ENCODE results near the gene RAD23A.

DNA sequence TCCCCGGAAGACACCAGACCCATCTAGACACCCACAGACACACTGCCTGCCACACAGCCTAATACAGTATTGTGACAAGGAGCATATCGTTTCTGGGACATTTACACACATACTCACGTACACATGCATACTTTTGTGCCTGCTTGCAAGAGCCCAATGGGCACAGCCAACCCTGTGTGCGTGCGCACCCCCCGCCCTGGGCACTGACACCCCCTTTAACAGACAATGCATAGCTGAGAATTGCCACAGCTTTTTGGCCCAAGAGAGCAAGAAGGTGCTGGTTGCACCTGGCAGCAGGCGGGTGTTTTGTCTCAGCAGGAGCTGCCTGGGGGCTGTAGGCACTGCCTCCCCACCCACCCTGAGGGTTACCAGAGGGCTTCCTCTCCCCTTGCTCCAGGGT is 47.9 kb downstream of the RAD23A start:
- TF ChIP-seq, protein P1, sequence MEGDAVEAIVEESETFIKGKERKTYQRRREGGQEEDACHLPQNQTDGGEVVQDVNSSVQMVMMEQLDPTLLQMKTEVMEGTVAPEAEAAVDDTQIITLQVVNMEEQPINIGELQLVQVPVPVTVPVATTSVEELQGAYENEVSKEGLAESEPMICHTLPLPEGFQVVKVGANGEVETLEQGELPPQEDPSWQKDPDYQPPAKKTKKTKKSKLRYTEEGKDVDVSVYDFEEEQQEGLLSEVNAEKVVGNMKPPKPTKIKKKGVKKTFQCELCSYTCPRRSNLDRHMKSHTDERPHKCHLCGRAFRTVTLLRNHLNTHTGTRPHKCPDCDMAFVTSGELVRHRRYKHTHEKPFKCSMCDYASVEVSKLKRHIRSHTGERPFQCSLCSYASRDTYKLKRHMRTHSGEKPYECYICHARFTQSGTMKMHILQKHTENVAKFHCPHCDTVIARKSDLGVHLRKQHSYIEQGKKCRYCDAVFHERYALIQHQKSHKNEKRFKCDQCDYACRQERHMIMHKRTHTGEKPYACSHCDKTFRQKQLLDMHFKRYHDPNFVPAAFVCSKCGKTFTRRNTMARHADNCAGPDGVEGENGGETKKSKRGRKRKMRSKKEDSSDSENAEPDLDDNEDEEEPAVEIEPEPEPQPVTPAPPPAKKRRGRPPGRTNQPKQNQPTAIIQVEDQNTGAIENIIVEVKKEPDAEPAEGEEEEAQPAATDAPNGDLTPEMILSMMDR (IDR thresholded peaks at IDR 0.05) = no peak
- no peak for TF ChIP-seq POLR2A (IDR thresholded peaks at IDR 0.05)
